ENCODE results near the gene HOXA5.

HOXA5 gene

GRCh38 chr7:27091941-27092818 lies 51.3 kb downstream of the HOXA5 start:
- TF ChIP-seq GATA3 (IDR thresholded peaks at IDR 0.05; ENCODE audit: low read depth, low read length) (no peak), GATA2 (IDR thresholded peaks at IDR 0.05; ENCODE audit: low read depth, low read length) (no peak)

GRCh38 chr7:27091105-27091504 lies 52.4 kb downstream of the HOXA5 start:
- TF ChIP-seq GATA3 (IDR thresholded peaks at IDR 0.05; ENCODE audit: low read depth, low read length), result no peak
- TF ChIP-seq GATA2 (IDR thresholded peaks at IDR 0.05; ENCODE audit: low read depth, low read length), result no peak

Data from SH-SY5Y (cell line).